HepG2 (cell line): ENCODE data around the gene MORC4. TPM values are rescaled to one million over a fixed set of nuclear protein-coding genes. Genes with fewer than 3 reads are reported as not detected.
A peak's percentile ranks its signal among the peaks of the same experiment; 100 is the strongest.

Experiments
- ATAC-seq: fragments of 200-7000 bp; cut with Tn5 transposase; 3 replicates; pipeline ENCODE4 v1.9.1; 2020; ENCODE audit warnings: mild to moderate bottlenecking, moderate library complexity
- BruUV-seq: library from RNA; stranded (reverse); fragments of 400-500 nt; replicated peaks from 2 replicates; lab custom pipeline; 2021; lab: Mats Ljungman, UMichigan
- CTCF ChIA-PET: fragments of 300-600 bp; formaldehyde crosslinking; extraction: SDS; loops from one replicate; lab custom pipeline; 2021; ENCODE audit warnings: low total read pairs, inconsistent platforms, low intra/inter-chr PET ratio; lab: Yijun Ruan, JAX
- POLR2A ChIA-PET: fragments of 350-600 bp; sonication (Branson Sonifier 250); formaldehyde crosslinking; loops from one replicate; lab custom pipeline; 2020; ENCODE audit warnings: antibody characterized with exemption, inconsistent platforms; lab: Yijun Ruan, JAX
- DNase-seq: peaks from one replicate; pipeline ENCODE4 v3.0.0-alpha.2; 2015; ENCODE audit warnings: low spot score
- FAIRE-seq: peaks from 3 replicates; lab custom pipeline; 2011; peaks lifted over from hg19 to GRCh38; lab: Jason Lieb, UNC
- H2AFZ ChIP-seq: one replicate; pipeline ENCODE4 v1.6.1; 2011; ENCODE audit warnings: low read length, inconsistent platforms
- H3K27ac ChIP-seq: fragments of 300-600 bp; 3 replicates; pipeline ENCODE4 v1.8.0; 2011; ENCODE audit warnings: mixed run types, mild to moderate bottlenecking, mixed read lengths, low read length, inconsistent platforms; ENCODE audit not compliant: insufficient read depth; ENCODE audit errors: extremely low read length
- H3K27me3 ChIP-seq, 2 experiments: fragments of 200-600 bp in 1 of 2; 2 replicates in 1 of 2; 3 replicates in 1 of 2; pipeline versions ENCODE4 v1.6.0 to v1.8.0; 2011; ENCODE audit warnings: low read length in 2 of 2, mild to moderate bottlenecking in 2 of 2, moderate library complexity in 2 of 2, inconsistent platforms in 1 of 2; ENCODE audit not compliant: insufficient read depth in 2 of 2, control insufficient read depth in 1 of 2
- H3K36me3 ChIP-seq, 2 experiments: fragments of 200-600 bp in 1 of 2; replicated peaks in 1 of 2; 2 replicates in 1 of 2; 3 replicates in 1 of 2; pipeline versions ENCODE4 v1.5.1 to v1.8.0; 2011; ENCODE audit warnings: low read length in 2 of 2, inconsistent platforms in 1 of 2; ENCODE audit not compliant: insufficient read depth in 2 of 2, control insufficient read depth in 1 of 2
- H3K4me1 ChIP-seq: 2 replicates; pipeline ENCODE4 v1.5.1; 2012; ENCODE audit warnings: low read length, inconsistent platforms; ENCODE audit not compliant: insufficient read depth
- H3K4me2 ChIP-seq: 2 replicates; pipeline ENCODE4 v1.6.0; 2011; ENCODE audit warnings: low read depth, low read length, inconsistent platforms
- H3K4me3 ChIP-seq, 3 experiments: fragments of 200-600 bp in 1 of 3; sonication (generic), shearing (Covaris generic) in 1 of 3; replicated peaks in 1 of 3; 2 replicates each; pipeline ENCODE4 v1.5.1; 2011 to 2016; ENCODE audit warnings: low read length in 3 of 3, inconsistent platforms in 2 of 3, low read depth in 2 of 3, mild to moderate bottlenecking in 2 of 3, control low read depth in 1 of 3, mixed read lengths in 1 of 3; ENCODE audit not compliant: insufficient read depth in 1 of 3
- H3K79me2 ChIP-seq: one replicate; pipeline ENCODE4 v1.6.1; 2011; ENCODE audit warnings: low read length, inconsistent platforms; ENCODE audit not compliant: insufficient read depth
- H3K9ac ChIP-seq: 2 replicates; pipeline ENCODE4 v1.6.0; 2011; ENCODE audit warnings: mild to moderate bottlenecking, low read depth, low read length, inconsistent platforms; ENCODE audit not compliant: insufficient read depth
- H3K9me3 ChIP-seq: 2 replicates; pipeline ENCODE4 v1.5.1; 2012; ENCODE audit warnings: mild to moderate bottlenecking, low read length
- H4K20me1 ChIP-seq: 2 replicates; pipeline ENCODE4 v1.6.0; 2011; ENCODE audit warnings: inconsistent platforms, mild to moderate bottlenecking, low read length, moderate library complexity; ENCODE audit not compliant: insufficient read depth
- CENPT ChIP-seq: sonication (generic); formaldehyde crosslinking; IDR thresholded peaks from 2 replicates; pipeline ENCODE4 v1.8.0; 2022; ENCODE audit warnings: low read depth, mild to moderate bottlenecking, moderate library complexity, missing genetic modification reagents
- DNMT3B ChIP-seq: conservative IDR thresholded peaks from 2 replicates; pipeline ENCODE4 v1.6.1; 2016; ENCODE audit warnings: missing biosample characterization, control low read depth
- HNRNPL ChIP-seq: fragments of 200-400 bp; formaldehyde crosslinking; IDR thresholded peaks from 2 replicates; pipeline ENCODE4 v1.6.1; 2017; ENCODE audit warnings: mild to moderate bottlenecking, low read depth, low read length
- JDP2 ChIP-seq: sonication (generic); formaldehyde crosslinking; IDR thresholded peaks from 2 replicates; pipeline ENCODE4 v1.8.1; 2022; ENCODE audit warnings: missing genetic modification reagents, borderline replicate concordance
- KDM5B ChIP-seq: sonication (generic); formaldehyde crosslinking; IDR thresholded peaks from 2 replicates; pipeline ENCODE4 v1.4.0; 2020; ENCODE audit warnings: missing genetic modification reagents, mild to moderate bottlenecking, borderline replicate concordance
- SMAD1 ChIP-seq: sonication (generic); formaldehyde crosslinking; IDR thresholded peaks from 2 replicates; pipeline ENCODE4 v1.4.0; 2020; ENCODE audit warnings: missing genetic modification reagents, low read depth, mild to moderate bottlenecking, borderline replicate concordance
- SOX13 ChIP-seq, 3 experiments: fragments of 450-650 bp in 1 of 3; sonication (generic) in 1 of 3; formaldehyde crosslinking in 1 of 3; IDR thresholded peaks in 2 of 3; conservative IDR thresholded peaks in 1 of 3; 2 replicates each; pipeline versions ENCODE4 v1.5.0 to v1.6.1; 2016 to 2020; ENCODE audit warnings: antibody characterized with exemption in 1 of 3, mild to moderate bottlenecking in 1 of 3, missing compliant biosample characterization in 1 of 3, missing genetic modification reagents in 1 of 3, moderate library complexity in 1 of 3
- TEAD2 ChIP-seq: sonication (generic); formaldehyde crosslinking; IDR thresholded peaks from 2 replicates; pipeline ENCODE4 v1.9.0; 2021; ENCODE audit warnings: missing genetic modification reagents
- ZNF484 ChIP-seq: sonication (generic); formaldehyde crosslinking; IDR thresholded peaks from 2 replicates; pipeline ENCODE4 v1.5.1; 2020; ENCODE audit warnings: mild to moderate bottlenecking, low read depth, missing genetic modification reagents, borderline replicate concordance
- WGBS: methylation state at CpG from one replicate; pipeline ENCODE4 v1.1.6; 2017; ENCODE audit warnings: low lambda C conversion rate; 5-methylcytosine and 5-hydroxymethylcytosine counted together
- in situ Hi-C: cut with HindIII; loops from 2 replicates; pipeline ENCODE4 v1.10.0; 2017; ENCODE audit warnings: low pct_unique_long_range_greater_than_20kb; ENCODE audit not compliant: extremely low pct_ligation_motif_present
- intact Hi-C: fragments of 100-400 bp; cut with micrococcal nuclease; formaldehyde crosslinking; loops from one replicate; pipeline ENCODE4 v1.10.0; 2022; ENCODE audit not compliant: unreplicated experiment
- polyA plus RNA-seq, 8 experiments: library from polyadenylated mRNA; depleted of rRNA in 3 of 8; stranded (reverse) in 7 of 8; unstranded in 1 of 8; fragments of >200 nt; fragmentation: Illumina TruSeq in 4 of 8; extraction: Trizol in 4 of 8; gene quantifications; 2 replicates each; pipeline versions ENCODE4 v1.2.1 to v1.2.3, GENCODE V29; 2011 to 2016; ENCODE audit warnings: low read depth in 4 of 8, missing spikeins in 1 of 8, mixed read lengths in 1 of 8; ENCODE audit not compliant: insufficient read depth in 1 of 8
- total RNA-seq, 5 experiments: library from RNA; depleted of rRNA; stranded (reverse); fragments of >200 nt; fragmentation: Illumina TruSeq; extraction: Trizol; gene quantifications; 2 replicates each; pipeline ENCODE4 v1.2.3, GENCODE V29; 2016; ENCODE audit warnings: low read depth in 1 of 5
- TF ChIP-seq, protein P1 (sequence below): sonication (generic); formaldehyde crosslinking; IDR thresholded peaks from 2 replicates; pipeline ENCODE4 v1.5.0; 2020; ENCODE audit warnings: missing genetic modification reagents
- TF ChIP-seq, protein P2 (sequence below), 2 experiments: sonication (generic) in 1 of 2; formaldehyde crosslinking in 1 of 2; IDR thresholded peaks; 2 replicates each; pipeline versions ENCODE4 v1.4.0 to v1.6.1; 2016 to 2020; ENCODE audit warnings: borderline replicate concordance in 1 of 2, low read depth in 1 of 2, mild to moderate bottlenecking in 1 of 2, missing genetic modification reagents in 1 of 2

MORC4 gene
- total and polyA plus RNA-seq, 2 of the 13 experiments (the other 11 are each of a cell fraction or from before 2014, with no cell fraction given) = 7.3 to 17.6 TPM

DNA sequence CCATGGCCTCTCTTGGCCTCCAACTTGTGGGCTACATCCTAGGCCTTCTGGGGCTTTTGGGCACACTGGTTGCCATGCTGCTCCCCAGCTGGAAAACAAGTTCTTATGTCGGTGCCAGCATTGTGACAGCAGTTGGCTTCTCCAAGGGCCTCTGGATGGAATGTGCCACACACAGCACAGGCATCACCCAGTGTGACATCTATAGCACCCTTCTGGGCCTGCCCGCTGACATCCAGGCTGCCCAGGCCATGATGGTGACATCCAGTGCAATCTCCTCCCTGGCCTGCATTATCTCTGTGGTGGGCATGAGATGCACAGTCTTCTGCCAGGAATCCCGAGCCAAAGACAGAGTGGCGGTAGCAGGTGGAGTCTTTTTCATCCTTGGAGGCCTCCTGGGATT lies 71.8 kb downstream of the MORC4 start:
- DNase-seq = no peak
- no peak for FAIRE-seq
- Histone ChIP-seq H3K79me2 (no peaks in the 10 kb centered on the region), H3K9me3 (no peaks in the 10 kb centered on the region), H3K4me2 (no peak overlapping the region), H2AFZ (no peak overlapping the region), H3K27ac (no peak overlapping the region), H3K36me3 (no peaks in the 10 kb centered on the region), H3K4me1 (peaks cover 54% of the 10 kb centered on the region), H3K9ac (no peak overlapping the region), H3K4me3 (no peak overlapping the region), H3K27me3 (no peaks in the 10 kb centered on the region), H4K20me1 (no peaks in the 10 kb centered on the region)
- ATAC-seq = no peak
- POLR2A ChIA-PET = interaction anchor here (1.0 to 1.9 kb wide), 2 partner anchors 26 to 27 kb away, joined by 6 to 7 read pairs; partner anchors contain the start of gene RIPPLY1
- CTCF ChIA-PET = no interaction called here
- WGBS = no CpG with 5 or more reads among the region's 4 CpGs
- no peak for TF ChIP-seq HNRNPL
- TF ChIP-seq, protein P1, sequence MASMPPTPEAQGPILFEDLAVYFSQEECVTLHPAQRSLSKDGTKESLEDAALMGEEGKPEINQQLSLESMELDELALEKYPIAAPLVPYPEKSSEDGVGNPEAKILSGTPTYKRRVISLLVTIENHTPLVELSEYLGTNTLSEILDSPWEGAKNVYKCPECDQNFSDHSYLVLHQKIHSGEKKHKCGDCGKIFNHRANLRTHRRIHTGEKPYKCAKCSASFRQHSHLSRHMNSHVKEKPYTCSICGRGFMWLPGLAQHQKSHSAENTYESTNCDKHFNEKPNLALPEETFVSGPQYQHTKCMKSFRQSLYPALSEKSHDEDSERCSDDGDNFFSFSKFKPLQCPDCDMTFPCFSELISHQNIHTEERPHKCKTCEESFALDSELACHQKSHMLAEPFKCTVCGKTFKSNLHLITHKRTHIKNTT (CRISPR knock-in tag) = no peak
- no peak for TF ChIP-seq SMAD1 (CRISPR knock-in tag)
- no peak for TF ChIP-seq DNMT3B (CRISPR knock-in tag)
- TF ChIP-seq KDM5B = no peak
- TF ChIP-seq JDP2 = no peak
- TF ChIP-seq TEAD2 = no peak
- no peak for TF ChIP-seq CENPT (CRISPR knock-in tag)
- intact Hi-C loops = no loop called here
- in situ Hi-C loops = no loop called here
- no TSS peak for BruUV-seq

DNA sequence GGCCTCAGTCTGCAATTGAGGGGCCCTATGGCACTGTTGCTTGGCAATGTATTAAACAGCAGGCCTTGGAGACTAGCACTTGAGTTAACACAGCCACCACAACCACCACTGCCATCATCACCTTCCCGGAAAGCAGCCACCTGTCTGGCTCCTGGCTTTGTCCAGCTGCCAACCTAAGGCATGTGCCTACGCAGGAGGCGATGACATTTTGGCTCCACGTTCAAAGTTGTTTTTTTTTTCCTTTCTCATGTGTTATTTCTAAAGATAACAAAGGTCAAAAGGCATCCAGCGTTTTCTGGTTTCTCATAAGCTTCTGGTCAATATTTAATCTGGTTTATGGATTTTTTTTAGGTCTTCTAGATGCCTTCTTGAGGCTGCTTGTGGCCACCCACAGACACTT lies 72.3 kb downstream of the MORC4 start:
- CTCF ChIA-PET = no interaction called here
- H4K20me1 ChIP-seq = no peaks in the 10 kb centered on the region
- H3K79me2 ChIP-seq = no peaks in the 10 kb centered on the region
- H3K27ac ChIP-seq = no peak overlapping the region
- no peaks in the 10 kb centered on the region for H3K9me3 ChIP-seq
- POLR2A ChIA-PET = interaction anchor here (1.0 kb wide), 1 partner anchor 26 kb away, joined by 7 read pairs; no protein-coding TSS in a partner anchor
- WGBS = 18% methylated on average over 5 of the region's 5 CpGs
- no peaks in the 10 kb centered on the region for H3K36me3 ChIP-seq
- no peak for FAIRE-seq
- H3K9ac ChIP-seq = no peak overlapping the region
- no peaks in the 10 kb centered on the region for H3K27me3 ChIP-seq
- peak; percentile 25 for DNase-seq
- in situ Hi-C loops = no loop called here
- no peak overlapping the region for H3K4me2 ChIP-seq
- no TSS peak for BruUV-seq
- no peak overlapping the region for H3K4me3 ChIP-seq
- ATAC-seq = peak; percentile 12; the same call in 2 of the 3 replicates
- H3K4me1 ChIP-seq = peaks cover 48% of the 10 kb centered on the region
- intact Hi-C loops = no loop called here
- no peak overlapping the region for H2AFZ ChIP-seq
- no peak for TF ChIP-seq SOX13 (IDR thresholded peaks at IDR 0.05)
- peak in 1 of 2 experiments; percentile 37; a peak in 2 of 4 replicates for TF ChIP-seq SOX13 (CRISPR knock-in tag; conservative IDR thresholded peaks at IDR 0.05 in 1 of 2, IDR thresholded peaks at IDR 0.05 in 1 of 2)
- no peak for TF ChIP-seq ZNF484 (CRISPR knock-in tag)
- TF ChIP-seq, protein P2, sequence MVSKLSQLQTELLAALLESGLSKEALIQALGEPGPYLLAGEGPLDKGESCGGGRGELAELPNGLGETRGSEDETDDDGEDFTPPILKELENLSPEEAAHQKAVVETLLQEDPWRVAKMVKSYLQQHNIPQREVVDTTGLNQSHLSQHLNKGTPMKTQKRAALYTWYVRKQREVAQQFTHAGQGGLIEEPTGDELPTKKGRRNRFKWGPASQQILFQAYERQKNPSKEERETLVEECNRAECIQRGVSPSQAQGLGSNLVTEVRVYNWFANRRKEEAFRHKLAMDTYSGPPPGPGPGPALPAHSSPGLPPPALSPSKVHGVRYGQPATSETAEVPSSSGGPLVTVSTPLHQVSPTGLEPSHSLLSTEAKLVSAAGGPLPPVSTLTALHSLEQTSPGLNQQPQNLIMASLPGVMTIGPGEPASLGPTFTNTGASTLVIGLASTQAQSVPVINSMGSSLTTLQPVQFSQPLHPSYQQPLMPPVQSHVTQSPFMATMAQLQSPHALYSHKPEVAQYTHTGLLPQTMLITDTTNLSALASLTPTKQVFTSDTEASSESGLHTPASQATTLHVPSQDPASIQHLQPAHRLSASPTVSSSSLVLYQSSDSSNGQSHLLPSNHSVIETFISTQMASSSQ (IDR thresholded peaks at IDR 0.05; ENCODE audit: low read depth) = 0 out of 2 replicates have a peak, but pooled peaks have one; percentile 49
- TF ChIP-seq, protein P2 (CRISPR knock-in tag; IDR thresholded peaks at IDR 0.05; ENCODE audit: borderline replicate concordance) = peak; percentile 19; the same call in 1 of the 2 replicates
